ENCODE measurements around the gene PIGBOS1.
"Not testable (repeated sequence)": the region's sequence is repeated elsewhere in the genome, so short reads cannot be mapped to it uniquely, and the experiment has no call there.

PIGBOS1 gene

DNA sequence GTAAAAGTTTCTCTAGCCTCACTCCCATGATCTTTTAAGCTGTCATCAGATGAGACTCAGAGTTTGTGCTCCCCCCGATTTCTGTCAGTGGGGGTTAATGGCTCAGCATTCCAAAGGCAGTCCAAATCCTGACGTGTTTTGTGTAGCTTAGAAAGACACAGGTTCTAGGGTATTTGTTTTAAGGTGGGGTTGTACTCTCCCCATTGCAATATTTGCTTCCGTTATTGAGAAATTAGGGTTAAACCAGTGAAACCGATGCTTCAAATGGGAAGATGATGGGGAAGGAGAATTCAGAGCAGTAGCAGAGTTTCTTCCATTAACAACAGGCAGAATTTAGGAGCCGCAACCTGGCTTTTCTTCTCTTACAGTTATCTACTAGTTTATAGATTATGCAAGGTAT, 3.5 kb upstream of the PIGBOS1 start:
- H3K27ac ChIP-seq: no peak overlapping the region
- H3K27me3 ChIP-seq (ENCODE audit: insufficient read depth, low read depth, severe bottlenecking): no peaks in the 10 kb centered on the region
- no peak overlapping the region for H3K4me3 ChIP-seq (ENCODE audit: low read depth, low read length)
- H3K36me3 ChIP-seq: peaks cover under 1% of the 10 kb centered on the region; the same call in 1 of the 2 replicates
- no peak for DNase-seq
- TF ChIP-seq, protein P1, sequence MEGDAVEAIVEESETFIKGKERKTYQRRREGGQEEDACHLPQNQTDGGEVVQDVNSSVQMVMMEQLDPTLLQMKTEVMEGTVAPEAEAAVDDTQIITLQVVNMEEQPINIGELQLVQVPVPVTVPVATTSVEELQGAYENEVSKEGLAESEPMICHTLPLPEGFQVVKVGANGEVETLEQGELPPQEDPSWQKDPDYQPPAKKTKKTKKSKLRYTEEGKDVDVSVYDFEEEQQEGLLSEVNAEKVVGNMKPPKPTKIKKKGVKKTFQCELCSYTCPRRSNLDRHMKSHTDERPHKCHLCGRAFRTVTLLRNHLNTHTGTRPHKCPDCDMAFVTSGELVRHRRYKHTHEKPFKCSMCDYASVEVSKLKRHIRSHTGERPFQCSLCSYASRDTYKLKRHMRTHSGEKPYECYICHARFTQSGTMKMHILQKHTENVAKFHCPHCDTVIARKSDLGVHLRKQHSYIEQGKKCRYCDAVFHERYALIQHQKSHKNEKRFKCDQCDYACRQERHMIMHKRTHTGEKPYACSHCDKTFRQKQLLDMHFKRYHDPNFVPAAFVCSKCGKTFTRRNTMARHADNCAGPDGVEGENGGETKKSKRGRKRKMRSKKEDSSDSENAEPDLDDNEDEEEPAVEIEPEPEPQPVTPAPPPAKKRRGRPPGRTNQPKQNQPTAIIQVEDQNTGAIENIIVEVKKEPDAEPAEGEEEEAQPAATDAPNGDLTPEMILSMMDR (IDR thresholded peaks at IDR 0.05; ENCODE audit: low read depth, low read length): no peak
- no peaks in the 10 kb centered on the region for H3K9me3 ChIP-seq (ENCODE audit: severe bottlenecking)

DNA sequence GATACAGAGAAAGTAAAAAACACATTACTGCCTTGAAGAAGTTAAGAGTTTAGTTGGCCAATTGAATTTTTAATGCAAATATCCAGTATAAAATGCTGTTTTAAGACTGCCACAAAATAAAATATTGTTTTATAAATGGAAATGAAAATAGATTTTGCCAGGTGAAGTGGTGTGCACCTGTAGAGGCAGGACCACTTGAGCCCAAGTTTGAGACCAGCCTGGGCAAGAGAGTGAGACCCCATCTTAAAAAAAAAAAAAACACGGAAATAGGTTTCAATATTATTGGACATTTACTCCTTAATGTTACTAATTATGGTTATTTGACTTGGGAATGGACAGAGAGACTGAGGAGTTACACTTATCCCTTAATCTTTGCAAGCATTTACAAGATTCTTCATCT, 2.0 kb upstream of the PIGBOS1 start:
- Histone ChIP-seq H3K4me3 (ENCODE audit: low read depth, low read length) (no peak overlapping the region), H3K36me3 (peaks cover 5% of the 10 kb centered on the region; the same call in 1 of the 2 replicates), H3K27ac (no peak overlapping the region), H3K27me3 (ENCODE audit: insufficient read depth, low read depth, severe bottlenecking) (no peaks in the 10 kb centered on the region), H3K9me3 (ENCODE audit: severe bottlenecking) (no peaks in the 10 kb centered on the region)
- TF ChIP-seq, protein P1 (IDR thresholded peaks at IDR 0.05; ENCODE audit: low read depth, low read length): no peak
- DNase-seq: no peak

DNA sequence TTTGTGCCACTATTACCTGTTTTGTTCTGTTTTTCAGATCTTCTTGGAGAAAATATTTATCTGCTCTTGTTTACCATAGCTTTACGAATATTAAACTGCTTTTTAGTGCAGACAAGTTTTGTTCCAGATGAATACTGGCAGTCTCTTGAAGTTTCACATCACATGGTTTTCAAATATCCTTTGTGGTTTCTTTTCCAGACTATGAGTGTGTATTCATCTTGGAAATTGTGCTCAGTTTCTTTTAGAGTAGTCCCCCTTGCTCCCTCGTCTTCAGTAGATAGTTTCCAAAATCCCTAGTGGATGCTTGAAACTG, 1.3 kb upstream of the PIGBOS1 start:
- TF ChIP-seq, protein P1 (IDR thresholded peaks at IDR 0.05; ENCODE audit: low read depth, low read length): no peak

DNA sequence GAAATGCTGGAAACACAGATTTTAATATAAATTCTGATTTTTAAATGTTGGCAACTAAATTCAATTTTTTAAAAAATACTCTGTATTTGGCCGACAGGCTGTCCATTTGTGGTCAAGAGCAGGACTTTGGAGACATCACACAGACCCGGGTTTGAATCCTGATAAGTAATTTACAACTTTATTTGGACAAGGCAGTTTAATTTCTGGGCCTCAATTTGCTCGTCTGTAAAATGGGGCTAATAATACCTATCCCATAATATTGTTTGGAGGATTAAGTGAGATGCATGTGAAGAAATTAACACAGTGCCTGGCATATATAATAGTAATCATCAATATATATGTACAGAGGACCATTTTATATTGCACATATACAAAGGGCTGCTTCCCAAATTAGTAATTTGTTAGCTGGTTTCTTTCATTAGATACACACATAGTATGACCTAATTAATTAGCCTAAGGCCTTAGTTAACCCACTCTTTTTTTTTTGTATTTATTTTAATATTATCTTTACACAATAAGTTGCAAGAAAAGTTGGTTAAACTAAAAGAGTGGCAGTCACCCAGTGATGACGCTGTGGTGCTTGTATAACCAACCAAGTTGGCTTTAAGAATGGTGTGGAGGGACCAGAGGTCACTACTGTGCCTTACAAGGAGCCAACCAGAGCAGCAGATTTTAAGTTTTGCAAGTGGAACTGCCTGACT, 764 bp upstream of the PIGBOS1 start:
- Histone ChIP-seq H3K27ac (peak overlapping the region; percentile 90), H3K27me3 (ENCODE audit: insufficient read depth, low read depth, severe bottlenecking) (no peaks in the 10 kb centered on the region), H3K4me3 (ENCODE audit: low read depth, low read length) (peak overlapping the region; percentile 67), H3K9me3 (ENCODE audit: severe bottlenecking) (no peaks in the 10 kb centered on the region), H3K36me3 (peaks cover 5% of the 10 kb centered on the region; the same call in 1 of the 2 replicates)
- DNase-seq: no peak
- TF ChIP-seq, protein P1 (IDR thresholded peaks at IDR 0.05; ENCODE audit: low read depth, low read length): no peak

More for the DNA sequence above, 1.3 kb upstream of the PIGBOS1 start:
- no peaks in the 10 kb centered on the region for H3K9me3 ChIP-seq (ENCODE audit: severe bottlenecking)
- DNase-seq: no peak
- H3K4me3 ChIP-seq (ENCODE audit: low read depth, low read length): no peak overlapping the region
- peaks cover 5% of the 10 kb centered on the region; the same call in 1 of the 2 replicates for H3K36me3 ChIP-seq
- no peak overlapping the region for H3K27ac ChIP-seq
- H3K27me3 ChIP-seq (ENCODE audit: insufficient read depth, low read depth, severe bottlenecking): no peaks in the 10 kb centered on the region

DNA sequence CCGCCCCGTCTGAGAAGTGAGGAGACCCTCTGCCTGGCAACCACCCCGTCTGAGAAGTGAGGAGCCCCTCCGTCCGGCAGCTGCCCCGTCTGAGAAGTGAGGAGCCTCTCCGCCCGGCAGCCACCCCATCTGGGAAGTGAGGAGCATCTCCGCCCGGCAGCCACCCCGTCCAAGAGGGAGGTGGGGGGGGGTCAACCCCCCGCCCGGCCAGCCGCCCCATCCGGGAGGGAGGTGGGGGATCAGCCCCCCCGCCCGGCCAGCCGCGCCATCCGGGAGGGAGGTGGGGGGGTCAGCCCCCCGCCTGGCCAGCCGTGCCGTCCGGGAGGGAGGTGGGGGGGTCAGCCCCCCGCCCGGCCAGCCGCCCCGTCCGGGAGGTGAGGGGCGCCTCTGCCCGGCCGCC, 16.1 kb downstream of the PIGBOS1 start:
- DNase-seq; H3K27ac ChIP-seq; H3K27me3 ChIP-seq (ENCODE audit: insufficient read depth, low read depth, severe bottlenecking); H3K4me3 ChIP-seq (ENCODE audit: low read depth, low read length); H3K9me3 ChIP-seq (ENCODE audit: severe bottlenecking); H3K36me3 ChIP-seq: not testable (repeated sequence)

DNA sequence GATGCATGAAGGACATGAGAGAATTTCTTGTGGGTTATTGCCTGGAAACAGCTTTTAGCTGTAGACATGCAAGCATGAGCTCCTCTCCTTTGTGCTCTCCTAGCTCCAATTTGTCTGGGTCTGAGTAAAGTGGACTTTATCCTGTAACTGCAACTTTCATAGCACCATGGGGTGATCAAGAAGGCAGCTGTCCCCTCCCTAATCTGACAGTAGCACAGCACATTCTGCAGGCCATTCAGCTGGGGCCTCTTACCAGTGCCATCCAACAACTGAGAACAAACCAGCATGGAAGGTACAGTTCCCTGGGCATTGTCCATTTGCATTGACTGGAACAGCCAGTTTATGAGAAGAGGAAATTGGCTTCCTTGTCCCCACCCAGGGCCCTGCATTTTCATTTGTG, 21.6 kb downstream of the PIGBOS1 start:
- DNase-seq: no peak
- TF ChIP-seq, protein P1 (IDR thresholded peaks at IDR 0.05; ENCODE audit: low read depth, low read length): no peak

More for the DNA sequence above, 21.6 kb downstream of the PIGBOS1 start:
- Histone ChIP-seq H3K27ac (no peak overlapping the region), H3K4me3 (ENCODE audit: low read depth, low read length) (no peak overlapping the region), H3K9me3 (ENCODE audit: severe bottlenecking) (peaks cover 5% of the 10 kb centered on the region), H3K27me3 (ENCODE audit: insufficient read depth, low read depth, severe bottlenecking) (no peaks in the 10 kb centered on the region), H3K36me3 (no peaks in the 10 kb centered on the region)
